ENCODE data around the gene ENG.

DNA sequence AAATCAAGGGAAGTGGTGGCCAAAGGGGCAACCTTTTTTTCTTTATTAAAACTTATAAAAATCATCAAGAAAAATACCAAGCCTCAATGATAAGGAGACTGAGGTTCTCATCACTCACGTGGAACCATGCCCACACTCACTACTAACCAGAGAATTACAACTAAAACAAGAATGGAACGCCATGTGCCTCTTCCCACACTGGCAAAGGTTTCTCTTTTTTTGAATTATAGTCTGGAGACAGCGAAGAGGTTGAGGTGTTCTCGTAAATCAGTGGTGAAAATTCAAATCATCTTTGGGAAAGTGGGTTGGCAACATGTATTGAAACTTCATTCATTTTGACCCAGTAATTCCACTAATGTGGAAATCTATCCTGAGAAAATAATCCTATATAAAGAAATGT, 32.4 kb downstream of the ENG start:
- TF ChIP-seq ZNF274 (IDR thresholded peaks at IDR 0.05; ENCODE audit: low read depth, low read length) (no peak), SUZ12 (IDR thresholded peaks at IDR 0.05; ENCODE audit: extremely low read depth, insufficient read depth, insufficient read length) (no peak)
